ENCODE results near the gene GBP3. TPM values are rescaled to one million over a fixed set of nuclear protein-coding genes. Genes with fewer than 3 reads are reported as not detected.
A peak's percentile ranks its signal among the peaks of the same experiment; 100 is the strongest.
"Not testable (repeated sequence)": the region's sequence is repeated elsewhere in the genome, so short reads cannot be mapped to it uniquely, and the experiment has no call there.

GBP3 gene
- total and polyA plus RNA-seq, 4 donors = 7.4 to 34.9 (median 25.4) TPM

- no peak for DNase-seq
- 86 to 94% methylated on average over 5 of the region's 5 CpGs for WGBS, 2 donors
- no peak for TF ChIP-seq CTCF (IDR thresholded peaks at IDR 0.05; ENCODE audit: control extremely low read depth, extremely low read depth)
- H3K36me3 ChIP-seq (ENCODE audit: control insufficient read depth in 4 of 4, insufficient read depth in 4 of 4, low read length in 4 of 4) = peaks cover 0 to 7% (median 2%) of the 10 kb centered on the region in 4 donors
- no peaks in the 10 kb centered on the region for H3K9me3 ChIP-seq (ENCODE audit: control insufficient read depth in 4 of 4, insufficient read depth in 3 of 4, low read length in 3 of 4)
- H3K4me1 ChIP-seq (ENCODE audit: control insufficient read depth in 5 of 5, insufficient read depth in 5 of 5, low read length in 5 of 5) = peaks cover 0 to 7% (median 0%) of the 10 kb centered on the region in 5 donors
- H3K4me3 ChIP-seq = no peak overlapping the region
- no peak overlapping the region for H3K9ac ChIP-seq (ENCODE audit: insufficient read depth in 1 of 2, low read length in 2 of 2)
- ATAC-seq (ENCODE audit: insufficient read depth, low FRiP score) = no peak
- no peaks in the 10 kb centered on the region for H3K27me3 ChIP-seq (ENCODE audit: control insufficient read depth in 3 of 3, insufficient read depth in 3 of 3, low read length in 2 of 3)
- no peak overlapping the region for H3K27ac ChIP-seq (ENCODE audit: low read depth in 1 of 2, low read length in 1 of 2)
Observed at GRCh38 chr1:88976235-88976634, 46.4 kb downstream of the GBP3 start.

GRCh38 chr1:88974616-88975172, 48.0 kb downstream of the GBP3 start:
- not testable (repeated sequence) for H3K9me3 ChIP-seq (ENCODE audit: control insufficient read depth in 4 of 4, insufficient read depth in 3 of 4, low read length in 3 of 4); ATAC-seq (ENCODE audit: insufficient read depth, low FRiP score); H3K36me3 ChIP-seq (ENCODE audit: control insufficient read depth in 4 of 4, insufficient read depth in 4 of 4, low read length in 4 of 4); H3K9ac ChIP-seq (ENCODE audit: insufficient read depth in 1 of 2, low read length in 2 of 2); H3K4me1 ChIP-seq (ENCODE audit: control insufficient read depth in 5 of 5, insufficient read depth in 5 of 5, low read length in 5 of 5); DNase-seq; H3K27me3 ChIP-seq (ENCODE audit: control insufficient read depth in 3 of 3, insufficient read depth in 3 of 3, low read length in 2 of 3); H3K27ac ChIP-seq (ENCODE audit: low read depth in 1 of 2, low read length in 1 of 2); H3K4me3 ChIP-seq
- 65 to 80% methylated on average over 13 of the region's 13 CpGs for WGBS, 2 donors

GRCh38 chr1:88973520-88974137, 49.0 kb downstream of the GBP3 start:
- ATAC-seq (ENCODE audit: insufficient read depth, low FRiP score) = no peak
- no peaks in the 10 kb centered on the region for H3K9me3 ChIP-seq (ENCODE audit: control insufficient read depth in 4 of 4, insufficient read depth in 3 of 4, low read length in 3 of 4)

More at GRCh38 chr1:88973520-88974137, 49.0 kb downstream of the GBP3 start:
- peaks cover 0 to 3% (median 1%) of the 10 kb centered on the region in 4 donors for H3K36me3 ChIP-seq (ENCODE audit: control insufficient read depth in 4 of 4, insufficient read depth in 4 of 4, low read length in 4 of 4)
- H3K27ac ChIP-seq (ENCODE audit: low read depth in 1 of 2, low read length in 1 of 2) = no peak overlapping the region
- no peak overlapping the region for H3K4me3 ChIP-seq
- 44 to 46% methylated on average over 2 of the region's 2 CpGs for WGBS, 2 donors
- peaks cover 0 to 7% (median 0%) of the 10 kb centered on the region in 5 donors for H3K4me1 ChIP-seq (ENCODE audit: control insufficient read depth in 5 of 5, insufficient read depth in 5 of 5, low read length in 5 of 5)
- peak in 2 of 3 donors; percentile 52 to 53 for DNase-seq
- no peaks in the 10 kb centered on the region for H3K27me3 ChIP-seq (ENCODE audit: control insufficient read depth in 3 of 3, insufficient read depth in 3 of 3, low read length in 2 of 3)
- H3K9ac ChIP-seq (ENCODE audit: insufficient read depth in 1 of 2, low read length in 2 of 2) = no peak overlapping the region
- TF ChIP-seq CTCF (IDR thresholded peaks at IDR 0.05; ENCODE audit: control extremely low read depth, extremely low read depth) = peak; percentile 54
